HG03571 (cell line): ENCODE measurements around the gene PMS1.
"Not testable (repeated sequence)": the region's sequence is repeated elsewhere in the genome, so short reads cannot be mapped to it uniquely, and the experiment has no call there.

Source experiments
- ATAC-seq: cut with Tn5 transposase; IDR thresholded peaks from one replicate; pipeline ENCODE4 v1.9.1; 2021; ENCODE audit not compliant: unreplicated experiment

The PMS1 gene

GRCh38 chr2:189860161-189860560 lies 75.9 kb downstream of the PMS1 start:
- ATAC-seq = no peak

DNA sequence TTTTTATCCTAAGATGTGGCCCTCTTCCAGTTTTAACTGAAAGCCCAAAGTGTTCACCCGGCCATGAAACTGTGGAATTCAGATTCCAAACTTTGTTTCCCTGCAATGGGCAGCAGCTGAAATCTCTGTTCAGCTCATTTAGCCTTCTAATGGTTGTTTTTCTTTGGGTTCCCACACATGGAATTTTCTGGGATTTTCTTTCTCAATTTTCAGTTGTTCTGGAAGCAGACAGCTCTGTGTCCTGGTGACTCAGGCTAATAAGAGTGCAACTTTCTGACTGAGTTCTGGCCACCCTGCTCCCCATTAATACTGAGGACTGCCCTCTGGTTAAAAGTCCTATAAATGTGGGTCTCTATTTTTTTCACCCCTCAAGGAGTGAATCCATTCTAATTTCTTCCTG lies 78.5 kb downstream of the PMS1 start:
- ATAC-seq = no peak

DNA sequence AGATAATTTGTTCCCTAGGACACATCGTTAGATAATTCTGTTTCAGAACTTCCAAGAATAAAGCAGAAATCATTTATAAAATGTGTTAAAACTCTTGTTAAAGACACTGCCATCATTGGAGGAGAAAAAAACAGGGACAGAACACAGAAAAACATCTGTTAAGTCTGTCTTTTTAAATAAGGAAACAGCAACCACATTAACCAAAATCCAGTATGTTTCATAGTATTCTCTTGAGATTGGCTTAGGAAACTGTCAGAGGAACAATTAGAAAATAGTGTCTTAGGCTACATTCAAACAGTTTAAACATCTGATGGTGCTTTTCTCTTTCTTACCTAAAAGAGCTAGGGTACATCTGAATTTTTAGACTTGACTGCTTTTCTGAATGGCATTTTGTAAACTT lies 81.6 kb downstream of the PMS1 start:
- no peak for ATAC-seq

- no peak for ATAC-seq
Measured at GRCh38 chr2:189866296-189866695, 82.0 kb downstream of the PMS1 start.

GRCh38 chr2:189868896-189869295 lies 84.6 kb downstream of the PMS1 start:
- ATAC-seq = no peak

- no peak for ATAC-seq
Measured at GRCh38 chr2:189870381-189871085, 86.3 kb downstream of the PMS1 start.

DNA sequence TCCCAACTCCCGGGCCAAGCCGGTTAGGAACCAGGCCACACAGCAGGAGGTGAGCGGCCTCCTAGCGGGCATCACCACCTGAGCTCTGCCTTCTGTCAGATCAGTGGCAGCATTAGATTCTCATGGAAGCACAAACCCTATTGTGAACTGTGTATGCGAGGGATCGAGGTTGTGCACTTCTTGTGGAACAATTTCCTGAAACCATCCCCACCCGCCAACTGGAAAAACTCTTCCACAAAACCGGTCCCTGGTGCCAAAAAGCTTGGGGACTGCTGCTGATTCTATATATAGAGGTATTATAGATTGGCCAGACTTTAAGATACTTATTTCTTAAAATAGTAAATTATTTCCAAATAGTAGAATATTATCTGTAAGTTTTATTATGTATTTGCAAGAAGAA lies 89.4 kb downstream of the PMS1 start:
- no peak for ATAC-seq

DNA sequence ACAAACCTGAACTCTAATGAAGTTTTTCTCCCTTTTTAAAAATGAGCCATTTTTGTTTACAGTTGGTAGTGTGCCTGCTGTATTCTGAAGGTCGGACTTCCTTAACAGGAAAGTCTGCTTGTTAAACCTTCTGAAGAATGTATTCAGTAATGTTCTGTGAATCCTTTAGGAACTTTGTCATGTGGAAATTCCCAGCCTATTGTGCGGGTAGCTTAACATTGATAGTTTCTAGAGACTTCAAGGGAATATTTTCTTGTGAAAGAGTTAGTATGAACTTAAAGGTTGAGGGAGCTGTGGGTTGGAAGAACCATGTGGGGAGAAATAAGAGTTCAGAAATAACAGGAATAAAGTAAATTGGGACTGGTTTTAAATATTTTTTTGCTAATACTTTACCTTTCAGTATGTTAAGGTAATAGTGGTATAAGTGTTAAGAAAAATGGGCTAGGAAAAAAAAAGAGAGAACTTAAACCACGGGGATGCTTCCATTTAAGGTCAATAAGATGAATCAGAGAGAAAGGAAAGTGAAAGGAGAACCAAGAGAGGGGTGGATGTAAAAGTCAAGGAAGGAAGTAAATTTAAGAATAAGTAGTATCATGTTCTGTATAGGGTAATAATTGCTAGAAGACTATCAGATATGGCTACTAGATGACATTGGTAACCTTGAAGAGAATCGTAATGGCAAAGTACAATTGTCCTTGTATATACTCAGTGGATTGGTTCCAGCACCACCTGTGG lies 90.5 kb downstream of the PMS1 start:
- ATAC-seq = no peak

DNA sequence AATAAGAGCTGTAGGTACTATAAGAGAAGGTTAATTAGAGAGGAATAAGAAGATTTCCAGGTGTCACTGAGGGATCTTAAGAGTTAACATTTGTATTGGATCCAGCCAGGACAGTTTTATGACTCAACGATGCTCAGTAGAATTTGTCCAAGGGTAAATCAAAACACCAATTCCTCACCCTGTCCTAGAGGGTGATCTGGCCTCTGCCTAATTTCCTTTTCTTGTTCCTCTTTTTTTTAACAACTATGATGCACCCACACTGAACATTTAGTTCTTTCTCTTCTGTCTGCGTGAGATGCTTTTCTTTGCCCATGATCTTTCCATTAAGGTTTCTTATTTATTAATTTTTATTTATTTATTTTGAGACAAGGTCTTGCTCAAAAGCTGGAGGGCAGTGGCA lies 92.0 kb downstream of the PMS1 start:
- no peak for ATAC-seq

- no peak for ATAC-seq
Measured at GRCh38 chr2:189879716-189880081, 95.4 kb downstream of the PMS1 start.

- no peak for ATAC-seq
Measured at GRCh38 chr2:189880429-189880828, 96.2 kb downstream of the PMS1 start.

- ATAC-seq = no peak
Measured at GRCh38 chr2:189880832-189881492, 96.7 kb downstream of the PMS1 start.

DNA sequence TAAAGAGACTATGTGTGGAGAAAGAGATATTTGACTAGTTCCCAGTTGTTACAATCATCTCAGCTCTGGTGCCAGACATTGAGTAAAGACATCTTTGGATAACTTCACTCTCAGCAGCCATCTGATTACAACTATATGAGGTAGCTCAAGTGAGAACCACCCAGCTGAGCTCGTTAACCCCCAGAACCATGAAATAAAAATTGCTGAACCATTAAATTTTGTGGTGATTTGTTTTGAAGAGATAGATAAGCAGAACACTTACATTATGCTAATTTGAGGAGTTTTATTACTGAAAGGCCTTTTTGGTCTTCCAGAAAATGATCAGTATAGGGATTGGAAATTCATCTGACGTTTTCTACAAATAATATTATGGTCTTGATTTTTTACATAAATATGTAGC lies 101.1 kb downstream of the PMS1 start:
- no peak for ATAC-seq

GRCh38 chr2:189892546-189893294 lies 108.5 kb downstream of the PMS1 start:
- not testable (repeated sequence) for ATAC-seq

DNA sequence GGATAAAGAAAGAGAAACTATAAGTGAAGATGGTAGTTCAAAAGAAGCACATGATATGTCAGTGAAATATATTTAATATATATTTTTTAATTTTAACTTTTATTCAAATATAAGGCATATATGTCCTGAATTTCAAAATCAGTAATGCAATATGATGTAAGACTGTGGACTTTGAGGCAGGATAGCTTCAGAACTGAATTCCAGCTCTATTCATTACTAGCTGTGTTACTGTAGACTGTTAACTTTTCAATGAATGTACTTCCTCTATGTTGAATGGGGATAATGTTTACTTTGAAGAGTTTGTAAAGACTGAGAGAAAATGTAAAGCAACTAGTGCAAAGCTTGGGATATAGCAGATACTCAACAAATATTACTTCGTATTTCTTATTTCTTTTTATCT lies 112.6 kb downstream of the PMS1 start:
- ATAC-seq = no peak

DNA sequence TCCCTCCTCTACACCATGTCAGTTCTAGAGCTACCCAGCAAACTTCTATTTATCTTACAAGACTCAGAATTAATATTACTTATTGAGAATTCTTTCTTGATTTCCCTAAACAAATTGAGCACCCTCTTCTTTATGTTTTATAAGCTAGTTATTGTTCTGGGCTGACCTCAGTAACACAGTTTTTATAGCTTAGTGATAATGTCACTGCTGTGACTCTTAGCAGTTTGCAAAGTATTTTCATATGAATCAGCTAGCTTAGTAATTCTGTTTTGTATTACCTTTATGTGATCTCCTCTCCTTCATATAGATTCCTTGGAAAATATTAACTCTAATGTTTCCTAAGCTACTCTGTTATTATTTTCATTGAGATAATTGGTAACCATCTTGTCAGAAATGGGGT lies 114.9 kb downstream of the PMS1 start:
- ATAC-seq = no peak

DNA sequence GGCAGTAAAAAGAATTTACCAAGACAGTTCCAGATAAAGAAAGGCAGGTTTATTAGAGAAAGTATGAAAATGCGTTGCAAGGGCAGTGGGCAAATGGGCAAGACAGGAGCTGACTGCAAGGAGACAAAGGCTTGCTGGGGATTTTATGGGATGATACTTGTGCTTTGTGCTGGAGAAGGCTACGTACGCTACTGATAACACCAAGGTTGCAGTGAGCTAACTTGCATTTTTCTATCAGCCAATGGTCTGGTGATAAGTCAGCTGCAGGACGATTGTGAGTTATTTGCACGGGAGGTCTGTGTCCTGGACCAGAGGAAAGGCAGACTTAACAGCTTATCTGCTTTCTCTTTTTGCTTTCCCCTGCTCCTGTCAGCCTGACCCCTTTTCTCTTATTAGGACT lies 116.5 kb downstream of the PMS1 start:
- no peak for ATAC-seq

- no peak for ATAC-seq
Measured at GRCh38 chr2:189901664-189902063, 117.4 kb downstream of the PMS1 start.

GRCh38 chr2:189913821-189914220 lies 129.6 kb downstream of the PMS1 start:
- no peak for ATAC-seq

DNA sequence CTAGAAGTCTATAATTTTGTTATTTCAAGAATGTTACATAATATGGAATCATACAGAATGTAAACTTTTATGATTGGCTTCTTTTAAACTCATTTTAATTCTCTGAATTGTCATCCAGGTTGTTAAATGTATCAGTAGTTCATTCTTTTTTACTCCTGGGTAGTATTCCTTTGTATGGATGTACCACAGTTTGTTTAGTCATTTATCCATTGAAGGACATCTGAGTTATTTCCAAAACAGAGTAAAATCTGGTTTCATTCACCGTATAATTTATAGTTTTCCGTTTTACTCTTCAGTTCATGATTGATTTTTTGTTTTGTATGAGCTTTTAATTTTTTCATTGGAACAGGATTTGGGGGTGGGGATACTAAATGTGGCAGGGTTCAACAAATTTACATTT lies 132.4 kb downstream of the PMS1 start:
- no peak for ATAC-seq
